ENCODE data around the gene IER5.
A peak's percentile ranks its signal among the peaks of the same experiment; 100 is the strongest.

The IER5 gene

DNA sequence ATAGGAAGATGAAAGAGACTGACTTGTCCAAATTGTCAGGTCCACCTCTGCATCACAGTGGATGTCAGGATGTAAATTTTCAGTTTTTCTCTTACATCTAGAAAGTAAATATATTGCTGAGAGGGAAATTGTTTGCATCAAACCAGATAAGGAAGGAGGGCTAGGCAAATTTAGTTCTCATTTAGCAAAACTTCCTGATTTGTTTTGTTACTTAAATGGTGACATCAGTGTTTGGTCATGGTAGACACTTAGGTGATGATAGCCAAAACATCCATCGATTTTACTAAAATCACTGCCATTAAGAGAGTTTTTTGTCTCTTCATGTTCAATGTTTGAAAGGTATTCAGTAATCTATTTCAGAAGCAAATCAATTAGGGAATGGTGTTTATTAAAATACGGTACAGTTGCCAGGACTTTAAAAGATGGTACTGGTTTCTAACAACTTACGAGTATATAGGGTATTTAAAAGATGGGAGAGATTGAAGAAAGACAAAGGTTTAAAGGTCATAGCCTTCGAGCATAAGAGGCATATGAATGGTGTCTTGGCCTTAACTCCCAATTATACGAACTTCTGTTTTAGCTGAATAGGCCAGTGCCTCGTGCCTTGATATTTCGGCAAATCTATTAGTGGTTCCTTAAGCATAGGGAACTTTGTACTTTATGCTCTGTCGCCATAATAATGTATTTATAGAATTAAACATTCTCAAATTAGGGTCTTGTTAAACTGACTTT lies 3.0 kb downstream of the IER5 start:
- no peak for DNase-seq (ENCODE audit: low read depth)
- TF ChIP-seq, protein P1, sequence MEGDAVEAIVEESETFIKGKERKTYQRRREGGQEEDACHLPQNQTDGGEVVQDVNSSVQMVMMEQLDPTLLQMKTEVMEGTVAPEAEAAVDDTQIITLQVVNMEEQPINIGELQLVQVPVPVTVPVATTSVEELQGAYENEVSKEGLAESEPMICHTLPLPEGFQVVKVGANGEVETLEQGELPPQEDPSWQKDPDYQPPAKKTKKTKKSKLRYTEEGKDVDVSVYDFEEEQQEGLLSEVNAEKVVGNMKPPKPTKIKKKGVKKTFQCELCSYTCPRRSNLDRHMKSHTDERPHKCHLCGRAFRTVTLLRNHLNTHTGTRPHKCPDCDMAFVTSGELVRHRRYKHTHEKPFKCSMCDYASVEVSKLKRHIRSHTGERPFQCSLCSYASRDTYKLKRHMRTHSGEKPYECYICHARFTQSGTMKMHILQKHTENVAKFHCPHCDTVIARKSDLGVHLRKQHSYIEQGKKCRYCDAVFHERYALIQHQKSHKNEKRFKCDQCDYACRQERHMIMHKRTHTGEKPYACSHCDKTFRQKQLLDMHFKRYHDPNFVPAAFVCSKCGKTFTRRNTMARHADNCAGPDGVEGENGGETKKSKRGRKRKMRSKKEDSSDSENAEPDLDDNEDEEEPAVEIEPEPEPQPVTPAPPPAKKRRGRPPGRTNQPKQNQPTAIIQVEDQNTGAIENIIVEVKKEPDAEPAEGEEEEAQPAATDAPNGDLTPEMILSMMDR (conservative IDR thresholded peaks at IDR 0.05; ENCODE audit: low read length) = no peak
- peak overlapping the region; percentile 89 for H3K4me3 ChIP-seq (ENCODE audit: low read length)

GRCh38 chr1:181092056-181092455 lies 3.6 kb downstream of the IER5 start:
- TF ChIP-seq, protein P1 (conservative IDR thresholded peaks at IDR 0.05; ENCODE audit: low read length) = no peak
- DNase-seq (ENCODE audit: low read depth) = no peak
- peak overlapping the region; percentile 89 for H3K4me3 ChIP-seq (ENCODE audit: low read length)

- H3K4me3 ChIP-seq (ENCODE audit: low read length) = peak overlapping the region; percentile 10; the same call in 1 of the 2 replicates
These were observed 4.5 kb downstream of the IER5 start for GRCh38 chr1:181092883-181093458.

DNA sequence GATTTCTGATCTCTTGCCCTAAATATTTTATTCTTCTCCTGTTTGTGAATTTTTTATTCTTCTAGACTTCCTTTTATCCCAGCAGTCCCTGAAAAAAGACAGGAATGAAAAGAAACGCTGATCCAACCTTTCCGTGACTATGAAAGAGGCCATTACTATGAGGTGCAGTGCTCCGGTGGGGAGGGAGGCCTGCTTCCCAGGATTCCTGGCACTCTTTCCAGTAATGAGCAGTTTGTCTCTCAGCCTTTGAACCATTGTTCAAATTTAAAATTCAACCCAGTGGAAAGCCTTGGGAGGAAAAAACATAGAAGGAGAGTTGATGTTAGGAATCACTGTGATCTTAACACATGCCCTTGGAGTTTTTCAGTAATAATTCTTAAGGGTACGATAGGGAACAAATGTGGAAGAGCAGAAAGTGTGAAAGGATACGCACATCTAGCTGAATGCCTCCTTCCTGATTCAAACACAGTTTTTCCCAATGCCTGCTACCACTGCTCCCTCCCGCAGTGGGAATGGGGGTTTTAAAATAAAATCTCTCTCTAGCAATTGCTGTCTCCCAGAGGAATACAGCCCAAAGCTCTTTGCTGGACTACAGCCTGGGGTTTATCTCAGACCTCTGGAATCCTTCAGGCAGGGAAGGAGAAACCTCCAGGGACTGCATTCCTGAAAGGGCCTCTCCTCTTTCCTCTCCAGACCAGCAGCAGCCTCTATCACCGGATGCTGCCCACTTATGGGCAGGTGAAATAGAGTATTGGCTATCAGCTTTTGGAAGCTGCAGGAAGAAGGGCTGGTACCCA lies 6.1 kb downstream of the IER5 start:
- peak overlapping the region; percentile 7; the same call in 1 of the 2 replicates for H3K4me3 ChIP-seq (ENCODE audit: low read length)
- DNase-seq (ENCODE audit: low read depth) = peak; percentile 97
- TF ChIP-seq, protein P1 (conservative IDR thresholded peaks at IDR 0.05; ENCODE audit: low read length) = peak; percentile 10; the same call in 1 of the 2 replicates

More at GRCh38 chr1:181092883-181093458, 4.5 kb downstream of the IER5 start:
- TF ChIP-seq, protein P1 (conservative IDR thresholded peaks at IDR 0.05; ENCODE audit: low read length) = no peak
- DNase-seq (ENCODE audit: low read depth) = no peak

DNA sequence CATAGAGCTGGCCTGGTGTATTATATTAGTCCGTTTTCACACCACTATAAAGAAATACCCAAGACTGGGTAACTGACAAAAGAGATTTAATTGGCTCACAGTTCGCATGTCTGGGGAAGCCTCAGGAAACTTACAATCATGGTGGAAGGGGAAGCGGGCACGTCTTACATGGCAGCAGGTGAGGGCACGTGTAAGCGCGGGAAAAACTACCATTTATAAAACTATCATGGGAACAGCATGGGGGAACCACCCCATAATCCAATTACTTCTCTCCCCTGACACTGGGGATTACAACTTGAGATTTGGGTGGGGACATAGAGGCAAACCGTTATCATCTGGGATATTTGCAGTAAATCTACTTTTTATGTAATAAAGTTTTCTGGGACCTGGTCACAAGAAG lies 6.8 kb downstream of the IER5 start:
- no peak overlapping the region for H3K4me3 ChIP-seq (ENCODE audit: low read length)
- TF ChIP-seq, protein P1 (conservative IDR thresholded peaks at IDR 0.05; ENCODE audit: low read length) = no peak
- DNase-seq (ENCODE audit: low read depth) = no peak

GRCh38 chr1:181095763-181096184 lies 7.3 kb downstream of the IER5 start:
- TF ChIP-seq, protein P1 (conservative IDR thresholded peaks at IDR 0.05; ENCODE audit: low read length) = no peak
- peak overlapping the region; percentile 30 for H3K4me3 ChIP-seq (ENCODE audit: low read length)
- no peak for DNase-seq (ENCODE audit: low read depth)
